ENCODE results near the gene MXI1. TPM values are rescaled to one million over a fixed set of nuclear protein-coding genes. Genes with fewer than 3 reads are reported as not detected.

The MXI1 gene
- total RNA-seq: 13.7 and 15.1 TPM in 2 replicates

GRCh38 chr10:110207011-110207804 lies at the start of gene MXI1:
TSS of gene MXI1 (plus strand) at chr10:110207605. CDS start at chr10:110207809, 204 bp downstream.

GRCh38 chr10:110304780-110305421 lies 97.5 kb downstream of the MXI1 start, which contains the start of gene SMNDC1:
TSS of gene SMNDC1 (minus strand) at chr10:110304920. CDS start at chr10:110303587, 1,333 bp downstream.

Other genes starting within 250 kb of the MXI1 start
- gene ADD3, start 199.6 kb upstream of the MXI1 start, total RNA-seq: 693 and 824 TPM in 2 replicates
- gene SMNDC1, start 97.3 kb downstream of the MXI1 start, total RNA-seq: 6.3 and 8.4 TPM in 2 replicates